Right lobe of liver (tissue), 6 donors: ENCODE results near the gene INCA1. TPM values are rescaled to one million over a fixed set of nuclear protein-coding genes. Genes with fewer than 3 reads are reported as not detected.

Source experiments
- ATAC-seq, 4 donors: fragments of 200-7000 bp; cut with Tn5 transposase; one replicate each; pipeline ENCODE4 v1.9.1; 2020; ENCODE audit warnings: mild to moderate bottlenecking in 4 of 4, moderate library complexity in 4 of 4
- DNase-seq, 3 donors: peaks; one replicate each; pipeline ENCODE4 v3.0.0-alpha.2; 2020
- H3K27ac ChIP-seq, 3 donors: fragments of 200-600 bp; one replicate each; pipeline ENCODE4 v1.8.0; 2022
- H3K27me3 ChIP-seq, 2 donors: fragments of 200-600 bp; one replicate each; pipeline ENCODE4 v1.8.0; 2022
- H3K36me3 ChIP-seq, 4 donors: fragments of 200-600 bp; sonication (generic) in 1 of 4; one replicate each; pipeline versions ENCODE4 v1.5.1 to v1.8.0; 2017 to 2022; ENCODE audit warnings: control low read depth in 1 of 4
- H3K4me1 ChIP-seq, 4 donors: fragments of 200-600 bp; sonication (generic) in 1 of 4; one replicate each; pipeline versions ENCODE4 v1.5.1 to v1.8.0; 2017 to 2022; ENCODE audit warnings: control low read depth in 1 of 4
- H3K4me3 ChIP-seq, 3 donors: fragments of 200-600 bp; one replicate each; pipeline ENCODE4 v1.8.0; 2022
- H3K9me3 ChIP-seq, 4 donors: fragments of 200-600 bp; sonication (generic) in 1 of 4; one replicate each; pipeline versions ENCODE4 v1.5.1 to v1.8.0; 2017 to 2022; ENCODE audit warnings: control low read depth in 1 of 4
- POLR2A ChIP-seq: fragments of 450-650 bp; IDR thresholded peaks from one replicate; pipeline ENCODE4 v1.6.1; 2017; ENCODE audit warnings: antibody characterized with exemption, mild to moderate bottlenecking
- WGBS: methylation state at CpG from one replicate; pipeline ENCODE4 v1.1.6; 2018; ENCODE audit warnings: low coverage, low lambda C conversion rate; ENCODE audit not compliant: insufficient coverage; ENCODE audit errors: missing lambda C conversion rate; 5-methylcytosine and 5-hydroxymethylcytosine counted together
- intact Hi-C, 2 donors: fragments of 100-400 bp; cut with DNase I; formaldehyde crosslinking; loops; one replicate each; pipeline versions ENCODE4 v1.11.2 to v1.14.1; 2022
- total RNA-seq, 6 experiments: library from RNA; depleted of rRNA in 2 of 6; stranded (reverse); fragments of >200 nt in 2 of 6; fragmentation: NEBNext Ultra II Directional in 3 of 6; extraction: Animal tissue kit (Norgen Biotek cat#: 25700) in 3 of 6; gene quantifications; one replicate each; pipeline versions ENCODE4 v1.1.0 to v1.2.4, GENCODE V29; 2016 to 2023
- TF ChIP-seq, protein P1 (sequence below), 4 donors: fragments of 200-600 bp in 3 of 4; fragments of 450-650 bp in 1 of 4; IDR thresholded peaks; one replicate each; pipeline versions ENCODE4 v1.5.1 to v1.8.0; 2016 to 2022; ENCODE audit warnings: antibody characterized with exemption in 4 of 4, mild to moderate bottlenecking in 2 of 4
- donor health status: DM: no; HTN: yes; CAD: no.
- donor health status: DM: no; HTN: no; CAD: no.
- donor health status: DM: no; HTN: no; CAD: no.
- donor health status: DM: no; HTN: yes; CAD: no.
- donor health status: DM: no; HTN: yes; CAD: no.

Gene INCA1
- total RNA-seq, 6 experiments from 2014 or later, result 0.83 to 1.3 (median 0.97) TPM; not detected in 1

DNA sequence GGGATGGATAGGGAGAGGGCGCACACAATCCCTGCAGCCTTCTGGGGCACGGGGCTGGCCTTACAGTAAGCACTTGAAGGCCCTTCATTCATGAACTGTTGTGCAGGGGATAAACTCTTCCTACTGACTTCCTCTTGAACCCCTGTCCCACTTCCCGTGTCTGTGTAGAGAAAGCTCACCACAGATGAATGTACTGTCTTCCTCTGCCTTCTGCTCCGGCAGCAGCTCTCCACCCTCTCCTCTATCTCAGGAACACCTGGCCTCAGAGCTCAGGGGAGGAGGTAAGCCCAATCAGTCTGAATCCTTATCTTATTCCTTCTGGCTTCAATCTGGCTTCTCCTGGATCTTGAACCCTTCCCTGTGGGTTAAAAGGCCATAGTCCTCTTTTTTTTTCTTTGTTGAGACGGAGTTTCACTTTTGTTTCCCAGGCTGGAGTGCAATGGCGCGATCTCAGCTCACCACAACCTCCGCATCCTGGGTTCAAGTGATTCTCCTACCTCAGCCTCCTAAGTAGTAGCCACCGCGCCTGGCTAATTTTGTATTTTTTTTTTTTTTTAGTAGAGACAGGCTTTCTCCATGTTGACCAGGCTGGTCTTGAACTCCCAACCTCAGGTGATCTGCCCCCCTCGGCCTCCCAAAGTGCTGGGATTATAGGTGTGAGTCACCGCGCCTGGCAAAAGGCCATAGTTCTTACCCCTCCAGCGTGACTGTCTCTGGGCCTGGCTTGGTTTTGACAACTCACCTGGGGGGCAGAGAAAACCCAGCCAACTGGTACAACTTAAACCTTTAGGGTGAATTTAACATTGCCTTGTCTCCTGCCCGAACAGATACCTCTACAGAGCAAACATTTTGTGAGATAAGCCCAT is 45.1 kb upstream of the INCA1 start:
- no peaks in the 10 kb centered on the region for H3K9me3 ChIP-seq
- 51% methylated on average over 9 of the region's 15 CpGs for WGBS
- TF ChIP-seq, protein P1, sequence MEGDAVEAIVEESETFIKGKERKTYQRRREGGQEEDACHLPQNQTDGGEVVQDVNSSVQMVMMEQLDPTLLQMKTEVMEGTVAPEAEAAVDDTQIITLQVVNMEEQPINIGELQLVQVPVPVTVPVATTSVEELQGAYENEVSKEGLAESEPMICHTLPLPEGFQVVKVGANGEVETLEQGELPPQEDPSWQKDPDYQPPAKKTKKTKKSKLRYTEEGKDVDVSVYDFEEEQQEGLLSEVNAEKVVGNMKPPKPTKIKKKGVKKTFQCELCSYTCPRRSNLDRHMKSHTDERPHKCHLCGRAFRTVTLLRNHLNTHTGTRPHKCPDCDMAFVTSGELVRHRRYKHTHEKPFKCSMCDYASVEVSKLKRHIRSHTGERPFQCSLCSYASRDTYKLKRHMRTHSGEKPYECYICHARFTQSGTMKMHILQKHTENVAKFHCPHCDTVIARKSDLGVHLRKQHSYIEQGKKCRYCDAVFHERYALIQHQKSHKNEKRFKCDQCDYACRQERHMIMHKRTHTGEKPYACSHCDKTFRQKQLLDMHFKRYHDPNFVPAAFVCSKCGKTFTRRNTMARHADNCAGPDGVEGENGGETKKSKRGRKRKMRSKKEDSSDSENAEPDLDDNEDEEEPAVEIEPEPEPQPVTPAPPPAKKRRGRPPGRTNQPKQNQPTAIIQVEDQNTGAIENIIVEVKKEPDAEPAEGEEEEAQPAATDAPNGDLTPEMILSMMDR (IDR thresholded peaks at IDR 0.05), result no peak
- no peak for TF ChIP-seq POLR2A
- no peaks in the 10 kb centered on the region for H3K27me3 ChIP-seq
- H3K27ac ChIP-seq, result no peak overlapping the region
- DNase-seq (no peak), ATAC-seq (peak; percentile 23 to 51 (median 32))
- H3K36me3 ChIP-seq, result no peaks in the 10 kb centered on the region
- intact Hi-C loops, result no loop called here
- H3K4me1 ChIP-seq, result no peaks in the 10 kb centered on the region
- H3K4me3 ChIP-seq, result no peak overlapping the region

- ATAC-seq (peak in 2 of 4 donors; percentile 6 to 14), DNase-seq (no peak)
- no peak within 1 kb of the TSS for H3K4me3 ChIP-seq
- TF ChIP-seq, protein P1 (IDR thresholded peaks at IDR 0.05), result no peak
- TF ChIP-seq POLR2A, result no peak
- 7% methylated on average over 6 of the region's 24 CpGs for whole genome bisulfite sequencing
- H3K9me3 ChIP-seq, result no peaks in the 10 kb centered on the region
- intact Hi-C loops, result no loop called here
- H3K27ac ChIP-seq, result no peak within 1 kb of the TSS
- no peaks in the 10 kb centered on the region for H3K36me3 ChIP-seq
- no peaks in the 10 kb centered on the region for H3K27me3 ChIP-seq
- peaks cover 0 to 4% (median 1%) of the 10 kb centered on the region in 4 donors for H3K4me1 ChIP-seq
These were observed 38.0 kb upstream of the INCA1 start, which contains the start of gene SLC52A1 for GRCh38 chr17:5035315-5035714. Gene SLC52A1 (minus strand): TSS chr17:5035426. CDS start chr17:5034606, 820 bp downstream.

GRCh38 chr17:5034651-5035050 is 37.3 kb upstream of the INCA1 start:
- no peaks in the 10 kb centered on the region for H3K9me3 ChIP-seq
- peaks cover 0 to 4% (median 1%) of the 10 kb centered on the region in 4 donors for H3K4me1 ChIP-seq
- 83% methylated on average over 1 of the region's 14 CpGs for WGBS
- no peaks in the 10 kb centered on the region for H3K36me3 ChIP-seq
- no peak overlapping the region for H3K27ac ChIP-seq
- H3K4me3 ChIP-seq, result no peak overlapping the region
- no peak for DNase-seq
- intact Hi-C loops, result no loop called here
- ATAC-seq, result no peak
- H3K27me3 ChIP-seq, result no peaks in the 10 kb centered on the region
- TF ChIP-seq POLR2A, result no peak
- TF ChIP-seq, protein P1 (IDR thresholded peaks at IDR 0.05), result no peak

DNA sequence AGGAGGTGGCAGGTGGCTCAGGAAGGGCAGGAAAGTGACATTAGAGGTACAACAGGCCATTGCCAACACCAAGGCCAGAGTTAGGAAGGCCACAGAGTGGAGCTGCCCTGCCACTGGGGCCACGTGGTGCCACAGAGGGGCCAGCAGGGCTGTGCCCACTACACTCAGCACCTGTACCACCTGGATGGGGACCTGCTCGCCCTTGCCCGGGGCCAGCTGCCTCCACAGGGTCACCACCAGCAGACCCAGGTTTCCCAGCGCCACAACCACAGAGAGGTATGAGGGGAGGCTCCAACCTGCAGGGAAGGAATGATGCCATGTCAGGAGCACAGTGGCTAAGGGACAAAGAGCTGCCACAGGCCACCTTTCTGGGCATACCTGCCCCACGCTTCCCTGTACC is 36.7 kb upstream of the INCA1 start:
- H3K27ac ChIP-seq, result no peak overlapping the region
- TF ChIP-seq, protein P1 (IDR thresholded peaks at IDR 0.05), result no peak
- TF ChIP-seq POLR2A, result no peak
- H3K27me3 ChIP-seq, result no peaks in the 10 kb centered on the region
- no CpG with 5 or more reads among the region's 5 CpGs for WGBS
- no peaks in the 10 kb centered on the region for H3K36me3 ChIP-seq
- no peak for DNase-seq
- no peaks in the 10 kb centered on the region for H3K9me3 ChIP-seq
- intact Hi-C loops, result no loop called here
- peaks cover 0 to 4% (median 1%) of the 10 kb centered on the region in 4 donors for H3K4me1 ChIP-seq
- no peak overlapping the region for H3K4me3 ChIP-seq
- peak in 1 of 4 donors; percentile 9 for ATAC-seq
